ENCODE results near the gene FGF1.
A peak's percentile ranks its signal among the peaks of the same experiment; 100 is the strongest.
"Not testable (repeated sequence)": the region's sequence is repeated elsewhere in the genome, so short reads cannot be mapped to it uniquely, and the experiment has no call there.

FGF1 gene

DNA sequence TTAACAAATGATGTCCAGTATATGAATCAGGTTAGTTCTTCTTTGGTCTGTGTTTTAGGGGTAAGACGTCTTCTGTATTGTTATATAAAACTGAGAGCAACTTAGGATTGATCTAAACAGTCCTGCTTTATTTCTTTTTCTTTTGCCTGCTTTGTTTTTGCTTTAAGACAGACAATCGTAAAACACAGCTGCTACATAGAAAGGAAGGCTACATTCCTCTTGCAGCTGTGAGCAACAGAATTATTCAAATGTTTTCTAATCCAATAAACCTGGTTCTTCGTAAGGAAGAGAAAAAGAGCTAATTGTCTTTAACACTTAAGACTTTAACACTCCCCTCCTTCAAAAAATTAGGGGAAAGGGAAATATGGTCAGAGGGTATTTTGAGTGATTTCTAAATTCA lies 14.6 kb downstream of the FGF1 start:
- DNase-seq (ENCODE audit: low read depth, low spot score): no peak

DNA sequence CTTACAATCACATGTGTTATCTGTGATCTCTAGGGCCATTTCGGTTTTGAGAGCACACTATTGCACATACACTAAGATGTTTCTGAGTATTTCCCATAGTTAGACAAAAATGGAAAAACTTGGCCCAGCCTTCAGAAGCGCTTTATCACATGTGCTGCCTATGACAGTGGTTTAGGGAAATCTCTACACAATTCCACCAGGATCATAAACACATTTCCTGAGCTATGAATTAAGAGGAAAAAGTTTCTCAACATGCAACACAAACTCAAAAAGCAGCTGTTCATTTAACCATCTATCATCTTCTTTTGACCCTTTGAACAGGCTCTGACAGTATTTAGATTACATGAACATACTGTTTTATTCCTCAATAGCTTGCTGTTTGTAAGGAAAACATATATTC lies 15.1 kb downstream of the FGF1 start:
- DNase-seq (ENCODE audit: low read depth, low spot score): no peak

DNA sequence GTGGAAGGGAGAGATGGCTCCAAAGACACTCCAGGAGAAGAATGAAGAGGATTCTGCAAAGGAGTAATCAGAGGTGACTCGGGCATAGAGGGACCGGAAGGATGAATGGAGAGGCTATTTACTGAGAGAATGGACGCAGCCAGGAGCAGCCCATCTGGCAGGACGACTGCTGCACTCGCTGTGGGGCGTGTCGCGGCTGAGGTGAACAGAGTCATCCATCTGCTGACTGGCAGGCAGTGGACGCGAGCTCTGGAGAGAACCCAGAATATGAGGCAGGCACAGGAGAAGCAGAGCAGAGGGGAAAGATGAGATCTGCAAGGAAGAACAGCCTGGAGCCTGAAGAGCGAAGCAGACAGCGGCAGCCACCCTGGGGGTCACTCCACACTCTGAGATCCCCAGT lies 16.4 kb downstream of the FGF1 start:
- no peak for DNase-seq (ENCODE audit: low read depth, low spot score)

DNA sequence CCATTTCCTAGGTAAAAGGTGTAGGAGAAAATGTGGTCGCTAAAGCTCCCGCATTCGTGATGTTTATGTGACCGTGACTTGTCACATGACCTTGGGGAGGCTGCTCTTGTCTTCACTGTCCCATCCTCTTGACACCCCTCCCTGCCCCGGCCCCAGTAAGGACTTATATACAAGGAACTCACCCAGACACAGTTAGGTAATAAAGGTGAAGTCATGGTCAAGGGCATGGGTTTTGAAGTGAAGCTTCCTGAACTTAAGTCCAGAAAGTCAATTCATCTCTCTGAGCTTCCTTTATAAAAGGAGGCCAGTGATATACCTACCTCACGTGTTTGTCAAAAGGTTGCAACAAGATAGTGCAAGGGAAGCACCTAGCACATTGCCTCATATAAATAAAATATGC lies 17.6 kb downstream of the FGF1 start:
- DNase-seq (ENCODE audit: low read depth, low spot score): no peak

DNA sequence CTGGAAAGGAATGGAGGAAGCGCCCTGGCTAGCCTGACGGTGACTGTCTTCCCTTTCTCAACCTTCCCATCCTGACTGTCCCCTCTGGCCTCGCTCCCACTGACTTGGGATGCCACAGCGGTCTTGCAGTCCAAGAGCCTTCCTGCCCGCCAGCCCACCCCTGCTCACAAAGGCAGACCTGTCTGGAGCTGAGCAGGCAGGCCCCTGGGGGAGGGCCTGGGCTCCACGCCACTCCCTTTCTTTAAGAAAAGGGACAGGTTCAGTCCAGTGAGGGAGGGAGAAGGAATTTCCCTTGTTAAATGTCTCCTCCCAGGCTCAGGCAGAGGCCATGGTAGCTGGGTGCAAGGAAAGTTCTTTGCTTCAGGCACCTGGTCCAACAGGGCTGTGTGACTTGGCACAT lies 18.1 kb downstream of the FGF1 start:
- DNase-seq (ENCODE audit: low read depth, low spot score): no peak

DNA sequence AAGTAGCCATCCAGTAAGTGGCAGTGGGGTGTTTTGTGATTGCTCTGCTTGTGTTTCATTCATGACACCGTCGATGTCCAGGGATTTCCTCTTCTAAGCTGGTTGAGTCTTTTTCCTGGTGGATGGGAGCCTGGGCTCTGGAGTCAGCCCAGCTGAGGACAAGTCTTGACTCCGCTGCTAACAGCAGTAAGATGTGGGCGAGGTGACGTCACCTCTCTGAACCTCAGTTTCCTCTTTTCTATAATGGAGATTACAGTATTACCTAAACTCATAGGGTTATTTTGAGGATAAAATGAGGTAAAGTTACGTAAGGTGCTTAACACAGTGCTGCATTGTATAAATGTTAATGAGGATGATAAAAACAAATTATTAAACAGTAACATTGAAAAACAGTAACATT lies 21.3 kb downstream of the FGF1 start:
- DNase-seq (ENCODE audit: low read depth, low spot score): no peak

DNA sequence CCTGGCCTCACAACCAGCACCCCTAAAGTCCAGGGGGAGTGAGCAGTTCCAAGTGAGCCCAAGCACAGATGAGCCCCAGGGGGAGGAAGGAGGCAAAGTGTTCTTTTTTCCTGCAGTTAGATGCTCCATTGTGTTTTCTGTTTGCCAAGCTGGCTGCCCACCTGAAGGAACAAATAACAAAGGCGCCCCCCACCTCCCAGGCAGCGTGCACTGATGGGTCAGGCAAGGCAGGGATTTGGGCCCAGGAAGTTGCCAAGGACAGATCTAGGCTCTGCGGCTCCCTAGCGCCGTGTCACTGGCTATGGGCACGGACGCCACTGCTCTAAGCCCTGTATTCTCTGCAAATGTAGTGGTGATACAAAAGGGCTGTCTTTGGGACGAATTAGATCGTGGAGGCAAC lies 21.8 kb downstream of the FGF1 start:
- DNase-seq (ENCODE audit: low read depth, low spot score): no peak

DNA sequence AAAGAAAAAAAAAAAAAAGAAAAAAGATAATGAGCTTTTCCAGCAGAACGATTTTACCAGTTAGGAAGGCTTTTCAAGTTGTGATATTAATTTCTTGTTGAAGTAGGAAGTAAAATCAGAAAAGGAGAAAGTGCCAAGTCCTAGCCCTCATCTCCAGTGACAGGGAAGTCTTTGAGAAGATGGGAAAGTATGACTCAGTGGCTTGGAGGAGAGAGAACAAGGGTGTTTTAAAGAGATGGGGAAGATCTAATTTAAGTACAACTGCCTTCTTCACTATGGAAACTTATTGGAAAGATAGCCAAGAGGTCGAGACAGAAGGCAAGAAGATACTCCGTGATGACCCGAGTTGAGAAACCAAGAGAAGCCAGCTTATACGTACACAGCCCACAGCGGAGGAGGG lies 22.6 kb downstream of the FGF1 start:
- DNase-seq (ENCODE audit: low read depth, low spot score): no peak

DNA sequence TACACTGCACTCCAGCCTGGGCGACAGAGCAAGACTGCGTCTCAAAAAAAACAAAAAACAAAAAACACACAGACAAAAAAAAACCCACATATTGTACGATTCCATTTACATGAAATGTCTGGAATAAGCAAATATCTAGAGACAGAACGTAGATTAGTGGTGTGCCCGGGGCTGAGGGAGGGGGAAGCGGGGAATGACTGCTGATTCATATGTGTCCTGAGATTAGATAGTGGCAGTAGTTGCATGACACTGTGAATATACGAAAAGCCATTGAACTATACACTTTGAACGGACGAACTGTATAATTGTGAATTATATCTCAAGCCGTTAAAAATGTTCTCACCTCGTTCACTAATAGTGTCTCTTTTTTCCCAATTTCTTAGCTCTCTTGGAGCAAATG lies 23.9 kb downstream of the FGF1 start:
- no peak for DNase-seq (ENCODE audit: low read depth, low spot score)

DNA sequence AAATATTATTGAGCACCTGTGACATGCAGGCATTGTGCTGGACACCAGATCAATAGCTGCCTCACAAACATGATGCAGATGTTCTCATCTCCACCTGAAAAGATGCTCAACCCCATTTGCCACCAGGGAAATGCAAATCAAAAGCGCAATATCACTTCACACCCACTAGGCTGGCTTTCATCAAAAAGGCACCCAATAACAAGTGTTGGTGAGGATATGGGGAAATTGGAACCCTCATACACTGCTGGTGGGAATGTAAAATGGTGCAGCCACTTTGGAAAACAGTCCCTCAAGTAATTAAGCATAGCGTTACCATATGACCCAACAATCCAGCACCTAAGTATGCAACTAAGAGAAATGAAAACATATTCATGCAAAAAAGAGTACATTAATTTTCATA lies 24.7 kb downstream of the FGF1 start:
- DNase-seq (ENCODE audit: low read depth, low spot score): no peak

DNA sequence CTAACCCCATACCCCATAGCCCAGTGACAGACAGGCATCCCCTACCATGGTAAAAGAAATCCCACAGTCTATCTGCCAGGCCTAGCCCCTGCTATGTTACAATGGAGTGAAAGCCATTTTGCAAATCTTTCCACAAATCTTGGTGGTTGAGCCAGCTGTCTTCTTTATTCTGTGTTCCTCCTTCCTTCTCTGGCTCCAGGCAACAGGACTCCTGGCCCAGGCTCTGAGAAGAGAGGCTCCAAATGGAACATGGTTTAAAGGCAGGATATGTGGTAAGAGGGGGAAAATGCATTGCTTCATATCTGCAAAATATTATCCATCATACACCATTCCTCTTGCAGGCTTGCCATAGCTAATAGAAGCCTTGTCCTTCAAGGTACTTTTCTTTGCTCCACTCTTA lies 25.2 kb downstream of the FGF1 start:
- DNase-seq (ENCODE audit: low read depth, low spot score): no peak

DNA sequence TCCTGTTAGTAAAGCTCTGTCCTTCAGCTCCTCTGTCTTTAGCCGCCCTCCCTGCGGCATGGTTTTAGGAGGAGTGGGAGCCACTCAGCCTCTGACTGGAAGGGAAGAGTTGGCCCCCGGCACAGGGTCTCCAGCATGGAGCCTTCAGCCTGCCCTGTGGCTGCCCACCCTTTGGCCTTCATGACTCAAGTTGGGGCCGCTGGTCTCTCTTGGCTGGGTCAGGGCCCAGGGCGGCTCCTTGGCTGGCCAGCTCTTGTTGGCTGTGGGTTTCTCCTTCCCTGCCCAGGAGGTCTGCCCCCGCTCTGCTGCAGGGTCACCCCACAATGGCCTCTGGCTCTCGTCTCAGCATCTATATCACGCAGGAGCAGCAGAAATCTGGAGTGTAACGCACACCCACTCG lies 25.7 kb downstream of the FGF1 start:
- DNase-seq (ENCODE audit: low read depth, low spot score): no peak

DNA sequence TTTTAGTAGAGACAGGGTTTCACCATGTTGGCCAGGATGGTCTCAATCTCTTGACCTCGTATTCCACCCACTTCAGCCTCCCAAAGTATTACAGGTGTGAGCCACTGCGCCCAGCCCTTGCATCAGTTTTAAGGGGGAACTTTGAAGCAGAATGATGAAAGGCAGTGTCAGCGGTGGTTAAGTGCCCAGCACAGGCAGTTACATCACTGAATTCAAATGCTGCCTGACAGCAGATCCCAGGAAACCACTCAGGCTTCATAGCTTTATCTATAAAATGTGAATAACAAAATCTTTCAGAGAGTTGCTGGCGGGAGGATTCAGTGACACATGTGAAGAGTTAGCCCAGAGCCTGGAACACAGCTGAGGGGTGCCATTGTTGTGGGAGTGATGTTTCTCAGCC lies 26.5 kb downstream of the FGF1 start:
- no peak for DNase-seq (ENCODE audit: low read depth, low spot score)

DNA sequence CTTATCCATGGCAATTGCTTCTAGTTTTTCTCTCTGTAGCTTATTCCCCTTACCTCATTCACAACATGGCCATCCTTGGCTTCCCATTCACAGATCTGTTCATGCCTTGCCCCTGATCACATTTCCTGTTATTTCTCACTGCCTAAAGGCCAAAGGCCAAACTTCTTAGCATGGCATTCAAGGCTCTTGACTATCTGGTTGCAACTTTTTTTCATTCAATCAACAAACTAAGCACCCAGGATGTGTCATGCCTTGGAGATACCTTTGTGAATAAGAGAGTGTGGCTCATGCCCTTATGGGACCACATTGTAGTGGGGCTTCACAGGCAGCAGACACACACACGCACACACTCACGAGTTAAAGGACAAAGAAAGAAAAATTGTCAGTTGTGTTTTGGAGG lies 27.6 kb downstream of the FGF1 start:
- no peak for DNase-seq (ENCODE audit: low read depth, low spot score)

DNA sequence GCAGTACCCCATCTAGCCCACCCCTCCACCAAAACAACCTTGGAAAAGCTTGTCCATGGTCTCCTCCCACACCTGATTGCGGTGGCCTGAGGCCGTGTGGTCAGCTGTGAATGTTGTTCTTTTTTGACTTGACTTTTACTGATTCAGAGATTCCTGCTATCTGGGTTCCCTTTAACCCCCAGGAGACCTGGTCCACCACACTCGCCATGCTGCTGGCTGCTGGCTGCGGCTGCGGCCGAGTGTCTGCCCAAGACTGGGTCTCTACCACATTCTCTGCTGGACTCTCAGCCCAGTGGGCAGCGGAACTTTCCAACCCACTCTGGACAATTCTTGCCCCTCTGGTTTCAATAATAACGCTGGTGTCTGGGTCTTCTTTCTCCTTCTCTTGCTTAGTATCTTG lies 28.4 kb downstream of the FGF1 start:
- no peak for DNase-seq (ENCODE audit: low read depth, low spot score)

DNA sequence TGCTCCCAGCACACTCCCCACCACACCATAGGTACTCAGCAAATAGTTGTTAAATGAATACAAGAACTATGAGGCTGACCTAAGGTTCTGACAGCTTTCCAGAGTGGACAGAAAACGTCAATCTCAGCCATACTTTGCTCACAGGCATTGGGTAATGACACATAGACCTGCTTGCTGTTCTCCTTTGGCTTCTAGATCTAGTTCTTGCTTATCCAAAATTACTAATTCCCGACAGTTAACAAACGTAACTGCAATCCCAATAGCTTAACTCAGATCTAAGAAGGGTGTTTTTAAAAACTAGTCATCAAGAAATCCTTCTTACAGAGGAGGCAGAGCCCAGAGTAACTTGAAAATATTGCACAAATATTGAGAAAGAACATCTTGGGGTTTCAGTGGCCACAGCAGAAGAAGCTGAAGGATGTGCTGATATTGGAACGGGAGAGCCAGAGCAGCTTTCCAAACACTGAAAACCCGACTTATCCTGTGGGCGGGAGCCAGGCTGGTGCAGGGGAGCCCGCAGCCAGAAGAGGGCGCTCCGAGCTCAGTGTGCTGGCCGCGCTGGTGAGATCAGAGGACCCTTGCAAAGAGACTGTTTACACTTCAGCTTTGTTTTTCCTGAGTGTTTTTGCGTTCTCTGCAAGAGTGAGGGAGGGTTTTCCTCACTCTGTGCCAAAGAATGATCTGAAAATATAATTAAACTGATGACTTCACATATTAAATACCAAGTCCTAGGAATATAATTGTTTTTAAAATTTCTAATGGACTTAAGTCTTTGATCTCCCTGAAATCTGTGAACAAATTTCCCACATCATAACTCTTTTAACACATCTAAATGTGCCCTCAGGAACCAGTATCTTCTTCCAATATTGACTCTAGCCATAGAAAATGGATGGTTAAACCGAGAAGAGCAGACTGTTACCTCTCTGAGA lies 30.3 kb downstream of the FGF1 start:
- DNase-seq (ENCODE audit: low read depth, low spot score): peak; percentile 62

DNA sequence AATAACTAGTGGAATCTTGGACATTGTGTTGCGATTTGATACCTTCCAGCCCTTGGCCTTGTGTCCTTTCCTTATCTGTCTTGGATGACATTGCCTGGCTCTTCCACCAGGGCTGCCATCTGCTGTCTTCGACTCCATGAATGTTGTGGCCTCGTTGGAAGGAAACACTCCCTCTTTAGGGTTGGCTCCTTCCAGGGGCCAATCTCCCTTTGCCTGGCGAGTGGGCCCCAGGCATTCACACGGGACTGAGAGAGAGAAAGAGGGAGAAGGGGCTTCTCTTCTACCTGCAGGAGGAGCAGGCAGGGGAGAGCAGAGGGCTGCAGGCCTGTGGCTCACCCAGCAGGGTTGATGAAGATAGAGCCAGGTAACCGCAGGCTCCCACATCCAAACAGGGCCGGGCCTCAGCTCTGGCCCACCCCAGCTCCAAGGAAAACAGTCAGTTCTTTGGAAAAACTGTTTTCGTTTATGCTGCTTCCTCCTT lies 31.3 kb downstream of the FGF1 start:
- DNase-seq (ENCODE audit: low read depth, low spot score): no peak

DNA sequence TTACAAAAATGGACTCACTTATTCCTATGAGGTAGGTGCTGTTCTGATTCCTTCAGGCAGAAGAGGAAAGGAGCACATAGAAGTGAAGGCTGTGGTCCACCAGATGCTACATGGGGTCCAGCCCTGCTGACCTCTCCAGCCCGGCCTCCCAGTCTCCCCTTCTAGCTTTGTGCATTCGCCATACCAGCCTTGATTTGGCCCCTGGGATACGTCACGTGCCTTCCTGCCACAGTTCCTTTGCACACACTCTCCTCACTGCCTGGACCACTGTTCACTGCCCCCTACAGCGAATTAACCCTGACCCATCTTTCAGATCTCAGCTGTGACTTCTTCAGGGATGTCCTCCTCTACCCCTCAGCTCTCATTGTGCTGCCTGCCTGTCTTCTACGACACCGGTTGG lies 32.6 kb downstream of the FGF1 start:
- DNase-seq (ENCODE audit: low read depth, low spot score): no peak

DNA sequence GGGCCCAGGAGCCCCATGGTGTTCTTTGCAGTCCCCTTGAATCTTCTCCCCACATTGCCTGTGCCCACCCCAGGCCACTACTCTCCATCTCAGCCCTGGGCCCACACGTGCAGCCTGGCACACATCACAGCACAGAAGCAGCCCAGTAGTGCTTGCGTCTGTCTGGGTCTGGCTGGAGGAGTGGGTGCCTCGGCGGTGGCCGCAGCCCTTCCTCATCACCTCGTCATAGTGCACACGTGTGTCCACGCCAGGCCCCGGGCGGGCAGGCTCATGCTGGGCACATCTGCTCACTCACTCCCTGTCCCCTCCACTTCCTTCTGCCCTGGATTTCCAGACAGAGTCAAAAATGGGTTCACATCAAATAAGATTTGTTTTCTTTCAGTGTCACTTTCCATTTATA lies 33.3 kb downstream of the FGF1 start:
- DNase-seq (ENCODE audit: low read depth, low spot score): no peak

DNA sequence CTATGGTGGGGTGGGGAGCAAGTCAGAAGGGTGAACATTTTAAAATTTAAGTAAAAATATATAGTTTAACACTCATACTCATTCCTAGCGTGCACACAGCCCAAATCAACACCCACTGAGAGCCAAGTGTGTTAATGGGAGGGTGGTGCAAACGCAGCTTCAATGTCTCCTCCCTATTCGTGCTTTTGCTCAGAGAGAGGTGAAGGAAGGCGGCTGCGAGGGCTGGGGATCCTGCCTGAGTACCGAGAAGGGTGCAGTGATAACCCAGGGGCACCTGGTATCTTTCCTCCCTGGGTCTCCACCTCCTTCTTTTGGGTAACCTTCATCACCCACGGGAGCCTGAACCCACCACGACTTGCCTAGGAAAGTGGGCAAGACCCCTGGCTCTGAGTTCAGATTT lies 35.0 kb downstream of the FGF1 start:
- no peak for DNase-seq (ENCODE audit: low read depth, low spot score)

DNA sequence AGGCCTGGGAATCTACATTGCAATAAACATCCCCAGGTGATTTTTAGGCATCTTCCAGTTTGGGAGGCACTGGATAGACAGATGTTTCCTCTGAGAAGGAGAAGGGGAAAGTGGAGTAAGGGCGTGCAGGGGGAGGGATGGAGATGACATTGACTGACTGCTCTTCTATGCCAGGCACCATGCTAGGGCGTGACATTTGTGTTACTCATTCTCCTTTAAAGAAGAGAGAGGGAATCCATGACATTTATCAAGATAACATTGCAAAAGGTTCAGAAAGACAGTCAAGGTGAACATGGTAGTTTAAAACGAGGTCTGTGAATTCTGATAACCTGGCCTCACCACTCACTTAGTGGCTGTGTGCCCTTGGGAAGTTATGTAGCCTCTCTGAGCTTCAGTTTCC lies 35.8 kb downstream of the FGF1 start:
- DNase-seq (ENCODE audit: low read depth, low spot score): no peak

DNA sequence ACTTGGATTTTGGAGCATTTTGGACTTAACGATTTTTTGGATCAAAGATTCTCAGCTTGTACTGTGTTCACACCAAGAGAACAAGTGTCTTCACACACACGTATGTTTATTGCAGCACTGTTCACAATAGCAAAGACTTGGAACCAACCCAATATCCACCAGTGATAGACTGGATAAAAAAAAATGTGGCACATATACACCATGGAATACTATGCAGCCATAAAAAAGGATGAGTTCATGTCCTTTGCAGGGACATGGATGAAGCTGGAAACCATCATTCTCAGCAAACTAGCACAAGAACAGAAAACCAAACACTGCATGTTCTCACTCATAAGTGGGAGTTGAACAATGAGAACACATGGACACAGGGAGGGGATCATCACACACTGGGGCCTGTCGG lies 37.8 kb downstream of the FGF1 start:
- DNase-seq (ENCODE audit: low read depth, low spot score): not testable (repeated sequence)

DNA sequence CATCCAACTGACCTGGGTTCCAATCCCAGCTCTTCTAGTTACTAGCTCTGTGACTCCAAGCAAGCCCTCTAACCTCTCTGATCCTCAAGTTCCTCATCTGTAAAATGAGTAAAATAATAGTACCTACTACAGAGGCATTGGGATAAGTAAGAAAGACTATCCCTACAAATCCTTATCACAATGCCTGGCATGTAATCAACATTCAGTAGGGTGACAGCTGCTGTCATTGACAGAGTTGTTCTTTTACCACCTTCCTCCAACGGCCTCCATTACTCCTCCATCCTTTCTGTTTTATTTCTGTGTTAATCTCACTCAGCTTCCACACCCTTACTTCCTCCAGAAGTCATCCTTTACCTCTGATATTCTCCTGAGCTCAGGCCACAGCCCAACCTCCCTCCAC lies 40.4 kb downstream of the FGF1 start:
- no peak for DNase-seq (ENCODE audit: low read depth, low spot score)
